ENCODE measurements around the gene MLLT3. TPM values are rescaled to one million over a fixed set of nuclear protein-coding genes. Genes with fewer than 3 reads are reported as not detected.

MLLT3 gene
- total RNA-seq, 1 donor from 2014 or later: 7.7 TPM

- no peak for TF ChIP-seq CTCF (IDR thresholded peaks at IDR 0.05)
- peaks cover 6% of the 10 kb centered on the region for H3K27me3 Mint-ChIP-seq (ENCODE audit: low read depth)
- no peak overlapping the region for H3K4me3 Mint-ChIP-seq (ENCODE audit: unreplicated experiment)
- DNase-seq (ENCODE audit: low spot score): no peak
- no peaks in the 10 kb centered on the region for H3K36me3 Mint-ChIP-seq (ENCODE audit: low read depth)
- no peak overlapping the region for H3K27ac Mint-ChIP-seq (ENCODE audit: unreplicated experiment)
- H3K9me3 Mint-ChIP-seq (ENCODE audit: low read depth): peaks cover 11% of the 10 kb centered on the region
- no peaks in the 10 kb centered on the region for H3K4me1 Mint-ChIP-seq (ENCODE audit: low read depth)
Observed at GRCh38 chr9:20331095-20331685, 291.1 kb downstream of the MLLT3 start.

- Mint-ChIP-seq H3K4me1 (ENCODE audit: low read depth) (no peaks in the 10 kb centered on the region), H3K36me3 (ENCODE audit: low read depth) (no peaks in the 10 kb centered on the region), H3K4me3 (ENCODE audit: unreplicated experiment) (no peak overlapping the region), H3K27ac (ENCODE audit: unreplicated experiment) (no peak overlapping the region), H3K9me3 (ENCODE audit: low read depth) (peaks cover 11% of the 10 kb centered on the region), H3K27me3 (ENCODE audit: low read depth) (peaks cover 8% of the 10 kb centered on the region)
- TF ChIP-seq CTCF (IDR thresholded peaks at IDR 0.05): no peak
- DNase-seq (ENCODE audit: low spot score): no peak
Observed at GRCh38 chr9:20330688-20331087, 291.6 kb downstream of the MLLT3 start.

GRCh38 chr9:20326516-20326915 lies 295.8 kb downstream of the MLLT3 start:
- TF ChIP-seq CTCF (IDR thresholded peaks at IDR 0.05): no peak
- no peak overlapping the region for H3K4me3 Mint-ChIP-seq (ENCODE audit: unreplicated experiment)
- H3K36me3 Mint-ChIP-seq (ENCODE audit: low read depth): no peaks in the 10 kb centered on the region
- H3K27me3 Mint-ChIP-seq (ENCODE audit: low read depth): peaks cover 10% of the 10 kb centered on the region
- no peaks in the 10 kb centered on the region for H3K4me1 Mint-ChIP-seq (ENCODE audit: low read depth)
- no peak overlapping the region for H3K27ac Mint-ChIP-seq (ENCODE audit: unreplicated experiment)
- DNase-seq (ENCODE audit: low spot score): no peak
- no peaks in the 10 kb centered on the region for H3K9me3 Mint-ChIP-seq (ENCODE audit: low read depth)

- DNase-seq (ENCODE audit: low spot score): no peak
- Mint-ChIP-seq H3K27me3 (ENCODE audit: low read depth) (peaks cover 10% of the 10 kb centered on the region), H3K4me1 (ENCODE audit: low read depth) (peaks cover 14% of the 10 kb centered on the region), H3K9me3 (ENCODE audit: low read depth) (no peaks in the 10 kb centered on the region), H3K27ac (ENCODE audit: unreplicated experiment) (no peak overlapping the region), H3K36me3 (ENCODE audit: low read depth) (no peaks in the 10 kb centered on the region), H3K4me3 (ENCODE audit: unreplicated experiment) (no peak overlapping the region)
- no peak for TF ChIP-seq CTCF (IDR thresholded peaks at IDR 0.05)
Observed at GRCh38 chr9:20325008-20325407, 297.3 kb downstream of the MLLT3 start.

- no peaks in the 10 kb centered on the region for H3K9me3 Mint-ChIP-seq (ENCODE audit: low read depth)
- TF ChIP-seq CTCF (IDR thresholded peaks at IDR 0.05): no peak
- peaks cover 6% of the 10 kb centered on the region for H3K27me3 Mint-ChIP-seq (ENCODE audit: low read depth)
- no peak overlapping the region for H3K27ac Mint-ChIP-seq (ENCODE audit: unreplicated experiment)
- peaks cover 27% of the 10 kb centered on the region for H3K4me1 Mint-ChIP-seq (ENCODE audit: low read depth)
- no peaks in the 10 kb centered on the region for H3K36me3 Mint-ChIP-seq (ENCODE audit: low read depth)
- no peak for DNase-seq (ENCODE audit: low spot score)
- H3K4me3 Mint-ChIP-seq (ENCODE audit: unreplicated experiment): no peak overlapping the region
Observed at GRCh38 chr9:20322212-20322611, 300.1 kb downstream of the MLLT3 start.
